Fibroblast of skin of left biceps (primary cell): ENCODE data around the gene CLDN20.
"Not testable (repeated sequence)": the region's sequence is repeated elsewhere in the genome, so short reads cannot be mapped to it uniquely, and the experiment has no call there.

Source experiments
- DNase-seq, 2 experiments: peaks; one replicate each; pipeline ENCODE4 v3.0.0-alpha.2; 2013; ENCODE audit warnings: low read depth in 2 of 2

CLDN20 gene

DNA sequence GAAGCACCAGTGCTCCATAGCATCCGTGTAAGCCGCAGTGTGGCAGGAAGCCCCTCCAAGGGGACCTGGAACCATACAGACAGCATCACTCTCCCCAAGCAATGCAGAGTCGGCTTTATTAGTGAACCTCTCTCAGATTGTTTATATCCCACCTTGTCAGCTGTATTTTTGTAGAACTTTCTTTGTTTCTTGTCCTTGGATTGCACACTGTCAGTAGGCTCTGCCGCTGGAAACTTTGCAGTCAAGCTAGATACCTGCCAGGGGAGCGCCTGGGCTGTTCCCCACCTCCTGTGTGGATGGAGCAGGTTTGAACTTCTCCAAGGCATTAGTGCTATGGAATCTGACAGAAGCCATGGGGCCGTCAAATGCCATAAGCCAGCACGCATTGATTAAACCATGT lies 18.6 kb upstream of the CLDN20 start:
- DNase-seq: no peak

DNA sequence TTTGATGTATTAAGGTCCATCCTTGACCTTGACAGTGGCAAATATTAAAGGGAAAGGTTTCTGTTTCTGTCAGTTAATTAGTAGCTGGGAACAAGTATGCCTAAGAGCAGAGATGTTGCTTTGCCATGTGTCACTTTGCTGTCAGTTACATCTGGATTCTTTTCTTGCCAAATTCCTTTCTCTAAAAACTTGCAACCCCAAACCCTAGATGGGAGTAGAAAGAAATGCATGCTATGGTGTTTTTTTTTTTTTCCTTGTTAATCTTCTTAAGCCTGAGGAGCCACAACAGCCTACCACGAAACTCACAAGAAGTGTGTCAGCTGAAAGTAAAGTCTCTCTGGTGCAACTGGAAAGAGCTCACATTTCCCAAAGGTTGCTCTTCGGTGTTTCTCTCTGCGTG lies 18.0 kb upstream of the CLDN20 start:
- DNase-seq: peak; percentile 33 to 46

DNA sequence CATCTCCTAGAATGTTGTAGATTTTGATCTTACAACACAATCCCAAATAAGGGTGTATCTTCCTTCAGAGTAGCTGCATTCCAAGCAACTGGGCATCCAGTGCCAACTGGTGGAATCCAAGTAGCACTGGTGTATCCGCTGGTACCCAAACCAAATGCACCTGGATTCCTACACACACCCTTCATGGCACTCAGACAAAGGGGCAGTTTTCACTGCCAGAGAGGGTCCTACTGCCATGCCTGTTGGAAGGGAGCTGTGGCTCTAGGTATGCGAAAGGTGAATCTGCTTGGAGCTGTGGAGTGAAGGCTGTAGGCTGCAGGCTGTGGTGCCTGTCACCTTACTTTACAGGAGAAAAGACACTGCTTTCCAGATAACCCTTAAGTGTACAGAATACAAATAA lies 17.0 kb upstream of the CLDN20 start:
- no peak for DNase-seq

DNA sequence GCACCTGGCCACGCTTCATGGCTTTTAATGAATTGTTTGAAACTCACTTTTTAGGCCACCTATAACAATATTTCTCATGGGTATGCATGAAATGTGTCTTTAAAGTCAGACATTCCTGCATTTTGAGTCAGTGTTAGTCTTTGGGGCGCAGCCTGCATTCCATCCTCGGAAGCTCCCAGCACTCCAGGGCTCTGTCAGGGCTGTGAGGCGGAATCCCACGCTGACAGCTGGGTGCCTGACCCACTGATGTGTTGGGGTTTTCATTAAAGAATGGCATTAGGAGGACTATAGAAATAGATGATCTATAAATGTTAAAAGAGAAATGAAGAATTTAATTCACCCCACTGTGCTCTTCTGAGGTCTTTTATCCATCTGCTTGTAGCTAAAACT lies 16.2 kb upstream of the CLDN20 start:
- DNase-seq: peak; percentile 64 to 67

DNA sequence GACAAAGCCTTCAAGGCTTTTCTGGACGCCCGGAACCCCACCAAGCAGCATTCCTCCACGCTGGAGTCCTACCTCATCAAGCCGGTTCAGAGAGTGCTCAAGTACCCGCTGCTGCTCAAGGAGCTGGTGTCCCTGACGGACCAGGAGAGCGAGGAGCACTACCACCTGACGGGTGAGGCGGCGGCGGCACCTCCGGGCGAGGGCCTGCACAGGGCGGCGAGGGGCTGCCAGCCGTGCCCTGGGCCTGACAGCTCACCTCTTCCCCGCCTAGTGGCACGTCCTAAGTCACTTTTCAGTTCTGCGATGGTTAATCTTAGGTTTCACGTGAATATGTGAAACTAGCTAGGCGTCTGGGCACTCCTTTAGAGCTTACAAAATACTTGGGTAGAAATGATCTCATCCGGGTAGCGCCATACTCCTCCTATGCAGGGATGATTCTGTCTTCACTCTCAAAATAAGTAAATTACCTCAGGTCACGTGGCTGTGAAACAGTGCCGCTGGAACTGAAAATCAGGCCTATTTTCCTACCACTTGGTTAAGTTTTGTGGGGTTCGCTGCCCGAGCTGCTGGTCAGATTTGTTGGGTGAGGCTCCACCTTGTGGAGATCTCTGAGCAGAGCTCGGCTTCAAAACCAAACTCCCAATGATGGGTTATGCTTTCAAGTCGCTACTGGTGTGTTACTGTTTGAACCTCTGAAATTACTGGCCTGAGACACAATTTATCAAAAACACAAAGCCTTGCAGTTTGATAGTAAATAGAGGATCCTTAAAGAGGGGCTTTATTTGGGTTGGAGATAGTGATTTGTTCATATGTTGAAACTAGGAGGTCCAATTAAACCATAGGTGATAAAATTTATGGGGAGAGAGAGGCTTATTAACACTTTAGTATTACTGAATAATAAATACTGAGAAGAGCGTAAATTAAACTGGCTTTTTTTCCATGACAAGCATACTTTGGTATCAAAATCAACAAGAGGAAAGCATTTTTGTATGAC lies 15.5 kb upstream of the CLDN20 start:
- DNase-seq: peak in 1 of 2 experiments; percentile 30

- no peak for DNase-seq
Observed at GRCh38 chr6:155250701-155251381, 13.0 kb upstream of the CLDN20 start.

DNA sequence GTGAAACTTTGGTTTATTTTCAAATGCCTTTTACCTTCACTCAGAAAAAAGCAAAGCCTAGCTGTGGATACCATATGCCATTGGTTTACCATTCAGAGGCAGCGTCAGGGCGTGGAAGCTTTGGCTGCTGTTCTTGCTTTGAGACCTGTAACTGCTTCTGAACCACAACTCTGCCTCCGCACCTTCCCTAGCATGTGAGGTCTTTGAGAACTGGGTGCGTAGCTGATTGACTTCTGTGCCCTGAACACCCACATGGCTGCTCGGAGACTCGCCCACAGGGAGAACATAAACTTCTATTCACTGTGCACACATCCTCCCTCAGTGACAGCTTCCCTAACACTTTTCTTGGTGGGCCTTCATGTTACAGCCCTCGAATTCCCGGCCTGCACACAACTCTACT lies 11.2 kb upstream of the CLDN20 start:
- DNase-seq: no peak

- no peak for DNase-seq
Observed at GRCh38 chr6:155253337-155253736, 10.5 kb upstream of the CLDN20 start.

- DNase-seq: no peak
Observed at GRCh38 chr6:155254139-155254538, 9.7 kb upstream of the CLDN20 start.

DNA sequence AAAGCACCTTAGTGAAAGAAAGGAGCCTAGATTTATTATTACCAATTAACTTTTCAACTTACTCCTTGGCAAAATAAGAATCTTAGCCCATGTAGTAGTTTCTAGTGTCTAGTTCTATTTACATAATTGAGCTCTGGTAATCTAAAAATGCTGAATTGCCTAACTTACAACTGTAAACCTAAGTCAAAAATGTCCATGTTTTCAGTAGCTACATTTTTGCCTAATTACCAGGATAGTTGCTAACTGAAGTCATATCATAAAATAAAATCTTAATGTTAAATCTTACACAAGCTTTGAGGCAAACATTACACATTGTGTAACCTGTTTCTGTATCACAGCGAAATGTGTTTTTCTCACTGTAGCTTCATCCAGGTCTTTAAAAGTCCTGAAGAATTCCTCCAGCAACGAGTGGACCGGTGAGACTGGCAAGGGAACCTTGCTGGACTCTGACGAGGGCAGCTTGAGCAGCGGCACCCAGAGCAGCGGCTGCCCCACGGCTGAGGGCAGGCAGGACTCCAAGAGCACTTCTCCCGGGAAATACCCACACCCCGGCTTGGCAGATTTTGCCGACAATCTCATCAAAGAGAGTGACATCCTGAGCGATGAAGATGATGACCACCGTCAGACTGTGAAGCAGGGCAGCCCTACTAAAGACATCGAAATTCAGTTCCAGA lies 7.6 kb upstream of the CLDN20 start:
- no peak for DNase-seq

- no peak for DNase-seq
Observed at GRCh38 chr6:155257796-155258195, 6.0 kb upstream of the CLDN20 start.

GRCh38 chr6:155259204-155259603 lies 4.6 kb upstream of the CLDN20 start:
- DNase-seq: no peak

- DNase-seq: no peak
Observed at GRCh38 chr6:155259897-155260296, 3.9 kb upstream of the CLDN20 start.

DNA sequence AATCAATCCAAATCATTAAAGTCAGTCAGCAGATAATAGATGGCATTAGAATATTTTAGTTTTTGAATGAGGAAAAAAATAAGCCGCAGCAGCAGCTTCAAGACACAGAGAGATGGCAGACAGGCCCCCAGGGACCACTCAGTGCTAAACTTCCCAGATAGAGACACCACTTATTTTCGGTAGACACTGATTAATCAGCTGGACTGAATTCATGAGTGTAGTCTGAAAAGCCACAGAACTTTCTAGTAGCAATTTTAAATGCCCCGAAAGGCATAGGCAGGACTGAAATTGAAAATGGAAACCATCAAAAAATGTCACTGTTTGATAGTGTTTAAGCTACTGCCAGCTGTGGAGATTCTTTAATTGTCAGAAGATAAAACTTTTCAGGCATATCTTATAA lies 3.1 kb upstream of the CLDN20 start:
- no peak for DNase-seq

DNA sequence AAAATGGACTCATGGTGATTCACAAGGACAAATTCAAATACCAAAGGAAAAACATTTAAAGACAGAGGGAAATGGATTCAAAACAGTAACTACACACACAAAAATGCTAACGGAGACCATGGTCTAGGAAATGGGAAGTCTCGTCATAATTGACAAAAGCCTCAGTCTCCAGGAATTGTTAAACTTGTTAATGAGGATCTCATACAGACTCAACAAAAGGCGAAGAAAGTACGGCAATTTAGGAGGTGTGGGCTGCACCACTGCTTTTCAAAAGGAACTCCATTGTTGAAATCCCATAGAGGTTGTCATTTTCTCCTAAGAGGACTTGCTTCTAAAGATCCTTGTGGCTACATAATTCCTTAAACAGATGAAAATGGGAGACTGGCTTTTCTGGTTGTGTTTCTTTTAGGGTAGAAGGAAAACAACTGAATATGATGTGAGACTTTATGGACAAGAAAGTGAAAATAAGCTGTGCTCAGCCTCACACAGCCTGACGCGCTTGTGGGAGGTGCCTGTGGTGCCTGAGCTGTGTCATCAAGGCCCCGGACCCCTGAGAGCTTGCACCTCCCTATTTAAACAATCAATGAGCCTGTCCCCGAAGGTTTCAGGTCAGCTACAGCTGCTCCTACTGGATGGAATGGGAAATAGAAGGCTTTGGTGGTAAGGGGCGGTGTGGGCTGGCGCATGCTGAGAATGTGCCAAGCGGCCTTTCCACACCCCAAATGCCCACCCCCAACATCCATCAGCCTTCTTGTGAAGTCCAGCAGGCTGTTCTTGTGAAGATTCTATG lies 2.5 kb upstream of the CLDN20 start:
- no peak for DNase-seq

DNA sequence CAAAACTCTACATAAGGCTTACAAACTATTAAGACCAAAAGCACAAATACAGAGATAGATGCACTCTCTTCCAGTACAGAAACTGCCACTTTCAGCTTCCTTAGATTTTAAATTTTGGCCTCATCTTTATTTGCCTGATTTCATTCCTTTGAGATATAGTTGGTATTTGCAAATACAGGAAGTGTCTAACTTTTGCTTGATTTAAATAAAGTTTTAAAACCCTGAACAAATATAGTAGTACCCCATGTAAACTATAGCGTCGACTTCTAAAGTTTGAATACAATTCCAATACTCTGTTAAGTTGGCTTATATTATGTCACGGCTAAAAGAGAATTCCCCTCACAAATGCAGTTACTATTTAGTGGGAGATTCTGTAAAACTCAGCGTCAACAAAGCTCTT lies 1.2 kb upstream of the CLDN20 start:
- no peak for DNase-seq

DNA sequence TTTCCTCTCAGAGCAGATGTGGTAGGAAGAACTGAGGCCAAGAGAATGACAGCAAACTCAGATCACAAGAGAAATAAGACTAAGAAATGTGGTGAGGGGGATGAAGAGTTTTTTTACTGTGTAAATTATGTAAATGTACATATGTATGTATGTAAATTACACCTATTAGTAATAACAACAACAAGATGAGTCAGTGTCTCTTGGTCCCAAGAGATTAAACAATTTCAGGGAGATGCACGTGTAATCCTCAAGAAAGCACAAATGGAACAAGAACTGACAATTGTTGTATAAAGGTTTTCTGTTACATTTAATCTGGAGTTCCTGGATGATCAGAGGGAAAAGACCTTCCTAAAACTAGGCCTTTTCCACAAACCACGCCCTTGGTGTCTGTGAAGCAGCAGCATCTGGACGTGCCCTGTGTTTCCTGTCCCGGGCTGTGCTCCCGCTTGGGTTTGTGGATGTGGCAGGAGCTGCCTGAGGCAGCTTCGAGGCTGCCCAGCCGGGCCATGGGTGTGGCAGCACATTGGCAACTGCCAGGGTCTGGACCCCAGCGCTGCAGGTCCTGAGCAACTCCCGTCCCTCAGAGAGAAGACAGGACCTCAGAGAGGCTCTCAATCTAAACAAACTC lies 994 bp downstream of the CLDN20 start:
- DNase-seq: no peak

- no peak for DNase-seq
Observed at GRCh38 chr6:155265843-155266535, 2.2 kb downstream of the CLDN20 start.

GRCh38 chr6:155267411-155267810 lies 3.6 kb downstream of the CLDN20 start:
- DNase-seq: no peak

DNA sequence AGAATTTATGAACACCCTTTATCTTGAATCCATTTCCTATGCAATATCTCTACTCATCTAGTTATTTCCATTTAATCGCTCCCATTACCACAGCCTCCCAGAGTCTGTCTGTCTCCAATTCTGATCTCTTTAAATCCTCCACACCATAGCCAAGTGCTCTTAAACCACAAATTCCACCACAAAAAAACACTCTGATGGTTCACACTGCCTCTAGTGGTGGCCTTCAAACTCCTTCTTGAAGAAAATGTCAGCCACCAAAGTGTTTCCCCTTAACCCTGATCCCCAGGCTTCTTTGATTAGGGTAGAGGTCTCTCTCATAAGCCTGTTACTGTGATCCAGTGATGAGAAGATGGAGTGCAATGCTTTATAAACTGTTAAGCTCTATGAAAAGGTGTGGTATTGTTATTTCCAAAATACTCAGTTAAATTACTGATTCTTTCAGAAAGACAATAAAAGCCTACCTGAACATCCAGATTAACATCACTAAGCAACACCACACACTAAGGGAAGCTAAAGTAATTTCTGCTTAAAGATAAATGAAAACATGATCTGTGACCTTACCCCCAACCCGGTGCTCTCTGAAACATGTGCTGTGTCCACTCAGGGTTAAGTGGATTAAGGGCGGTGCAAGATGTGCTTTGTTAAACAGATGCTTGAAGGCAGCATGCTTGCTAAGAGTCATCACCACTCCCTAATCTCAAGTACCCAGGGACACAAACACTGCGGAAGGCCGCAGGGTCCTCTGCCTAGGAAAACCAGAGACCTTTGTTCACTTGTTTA lies 4.5 kb downstream of the CLDN20 start:
- not testable (repeated sequence) for DNase-seq
